Adipose tissue (tissue), 3 donors: ENCODE data around the gene DAGLA. TPM values are rescaled to one million over a fixed set of nuclear protein-coding genes. Genes with fewer than 3 reads are reported as not detected.

ENCODE experiments used
- H3K27ac ChIP-seq: one replicate; pipeline ENCODE4 v1.5.1; 2013; ENCODE audit warnings: low read depth, low read length
- WGBS, 3 donors: extraction: QIAGEN DNeasy Blood & Tissue Kit; methylation state at CpG; one replicate each; pipeline ENCODE4 v1.1.7; 2013; 5-methylcytosine and 5-hydroxymethylcytosine counted together
- polyA plus RNA-seq, 3 donors: library from polyadenylated mRNA; stranded (reverse); fragments of 200-250 nt; gene quantifications; one replicate each; pipeline ENCODE4 v1.2.3, GENCODE V29; 2013
- donor health status: healthy with polysubstance abuse.
- donor health status: Bipolar disorder and iron deficiency.
- donor health status: healthy.

Gene DAGLA
- polyA plus RNA-seq, 3 donors = 1.1 to 2.6 (median 2.1) TPM

DNA sequence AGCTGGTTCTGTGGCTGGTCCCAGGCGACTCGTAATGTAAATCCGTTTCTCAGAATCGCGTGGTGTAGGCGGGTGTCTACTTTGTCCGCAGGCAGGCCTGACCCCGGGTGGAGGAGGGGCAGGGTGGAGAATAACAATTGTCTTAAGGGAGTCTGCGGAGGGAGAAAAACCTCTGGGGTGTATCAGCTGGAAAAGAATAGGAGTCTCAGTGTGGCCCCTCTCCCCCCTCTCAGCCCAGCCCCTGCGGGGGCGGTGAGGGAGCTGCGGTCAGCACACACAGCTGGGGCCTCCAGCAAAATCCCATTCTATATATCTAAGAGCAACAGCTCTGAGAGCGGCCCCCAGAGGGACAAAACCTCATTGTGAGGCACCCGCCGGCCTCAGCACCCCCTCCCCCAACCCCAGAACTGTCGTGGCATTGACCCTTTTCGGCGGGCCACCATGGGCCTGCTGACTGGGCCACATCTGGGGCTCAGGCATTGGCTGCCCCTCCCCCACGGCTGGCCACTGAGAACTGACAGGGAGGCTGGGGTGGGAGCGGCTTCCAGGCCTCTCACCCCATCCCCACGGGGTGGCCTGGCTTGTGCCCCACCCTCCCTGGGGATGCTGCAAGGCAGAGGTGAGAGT lies 69.5 kb downstream of the DAGLA start:
- WGBS, 3 donors = 62 to 69% (median 68%) methylated on average over 17 to 21 of the region's 21 CpGs
- H3K27ac ChIP-seq = no peak overlapping the region

GRCh38 chr11:61750631-61751273 lies 70.6 kb downstream of the DAGLA start:
- no peak overlapping the region for H3K27ac ChIP-seq
- WGBS, 3 donors = 94 to 98% (median 97%) methylated on average over 5 of the region's 5 CpGs

DNA sequence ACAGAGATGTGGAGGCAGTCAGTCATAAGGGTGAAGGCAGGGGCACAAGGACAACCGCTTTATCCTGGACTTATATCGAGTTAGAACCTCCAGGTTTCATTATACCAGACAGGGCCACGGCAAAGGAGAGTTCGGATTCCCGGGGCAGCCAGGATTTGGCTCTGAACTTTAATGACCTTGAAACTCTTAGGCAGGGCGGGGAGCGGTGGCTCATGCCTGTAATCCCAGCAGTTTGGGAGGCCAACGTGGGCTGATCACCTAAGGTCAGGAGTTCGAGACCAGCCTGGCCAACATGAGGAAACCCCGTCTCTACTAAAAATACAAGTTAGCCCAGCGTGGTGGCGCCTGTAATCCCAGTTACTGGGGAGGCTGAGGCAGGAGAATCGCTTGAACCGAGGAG lies 71.2 kb downstream of the DAGLA start:
- H3K27ac ChIP-seq = no peak overlapping the region
- 61 to 89% (median 86%) methylated on average over 14 of the region's 14 CpGs for WGBS, 3 donors

GRCh38 chr11:61752117-61752924 lies 72.1 kb downstream of the DAGLA start, which contains the start of gene MYRF:
TSS of gene MYRF (plus strand) at chr11:61752636. CDS start at chr11:61752745, 109 bp downstream.
- 2 to 4% (median 2%) methylated on average over 58 to 91 of the region's 93 CpGs for WGBS, 3 donors
- no peak within 1 kb of the TSS for H3K27ac ChIP-seq

DNA sequence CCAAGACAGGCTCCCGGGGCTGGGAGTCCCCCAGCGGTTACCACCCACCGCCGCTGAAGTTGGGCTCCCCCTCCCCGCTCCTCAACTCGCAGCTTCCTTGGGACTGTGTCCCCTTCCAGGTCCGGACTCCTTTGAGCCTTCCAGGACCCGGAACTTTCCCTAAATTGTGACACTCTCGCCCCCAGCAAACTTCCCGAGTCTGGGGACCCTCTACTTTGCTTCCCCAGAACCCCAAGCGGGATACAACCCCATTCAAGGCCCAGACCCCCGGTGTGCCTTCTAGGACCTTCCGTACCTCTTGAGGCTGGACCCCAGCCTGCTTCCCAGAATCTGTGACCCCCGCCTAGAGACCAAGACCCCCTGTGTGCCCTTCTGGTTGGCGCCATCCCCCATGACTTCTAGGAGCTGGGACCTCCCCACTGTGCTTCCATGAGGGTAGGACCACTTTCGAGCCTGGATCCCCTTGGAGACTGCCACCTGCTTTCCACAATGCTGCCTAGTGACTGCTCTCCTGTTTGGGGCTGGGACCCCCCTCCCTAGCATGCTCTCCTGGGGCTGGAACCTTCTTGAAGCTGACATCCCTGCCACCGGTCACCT lies 72.8 kb downstream of the DAGLA start:
- 12 to 37% (median 33%) methylated on average over 15 to 17 of the region's 17 CpGs for WGBS, 3 donors
- H3K27ac ChIP-seq = no peak overlapping the region

- 64 to 86% (median 83%) methylated on average over 5 of the region's 5 CpGs for WGBS, 3 donors
- H3K27ac ChIP-seq = no peak overlapping the region
Measured at GRCh38 chr11:61753672-61754071, 73.5 kb downstream of the DAGLA start.

DNA sequence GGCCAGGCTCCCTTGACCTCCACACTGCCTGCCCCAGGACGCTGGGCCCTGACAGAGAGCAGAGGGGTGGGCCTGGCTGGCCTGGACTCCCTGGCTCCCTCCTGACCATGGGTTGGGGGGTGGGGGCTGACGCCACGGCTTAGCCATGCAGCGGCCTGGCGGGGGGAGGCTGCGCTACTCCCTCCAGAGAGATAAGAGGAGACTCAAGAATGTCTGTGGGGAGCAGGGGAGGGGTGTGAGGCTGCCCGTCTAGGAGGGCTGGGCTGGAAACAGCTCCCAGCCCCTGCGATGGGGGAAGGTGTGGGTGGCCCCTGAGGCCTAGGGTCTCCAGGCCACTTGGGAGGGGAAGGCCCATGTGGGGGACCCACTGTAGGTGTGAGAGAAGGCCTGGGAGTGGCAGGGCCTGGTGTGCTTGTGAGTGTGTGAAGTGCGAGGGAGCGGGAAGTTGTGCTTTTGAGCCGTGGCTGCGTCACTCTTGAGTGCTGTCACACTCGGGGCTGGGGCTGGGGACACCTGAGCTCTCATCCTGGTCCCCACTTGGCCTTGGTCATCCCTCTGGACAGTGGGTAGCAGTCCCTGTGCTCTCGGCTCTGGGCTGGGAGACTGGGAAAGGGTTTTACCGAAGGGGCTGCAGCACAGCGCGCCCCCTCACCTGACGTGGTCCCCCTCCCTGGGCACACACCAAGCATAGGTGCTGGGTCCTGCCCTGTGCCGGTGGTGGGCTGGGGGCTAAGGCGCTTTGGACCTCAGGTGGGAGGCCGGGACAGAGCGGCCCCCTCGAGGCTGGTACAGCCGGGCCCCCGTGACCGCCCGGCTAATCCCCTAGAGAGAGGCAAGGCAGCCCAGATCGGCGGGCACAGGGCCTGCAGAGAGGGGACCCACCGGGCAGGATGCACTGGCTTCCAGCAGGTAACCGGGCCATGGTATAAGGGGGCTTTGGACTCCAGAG lies 74.6 kb downstream of the DAGLA start:
- H3K27ac ChIP-seq = no peak overlapping the region
- WGBS, 3 donors = 56 to 87% (median 85%) methylated on average over 30 to 31 of the region's 31 CpGs

DNA sequence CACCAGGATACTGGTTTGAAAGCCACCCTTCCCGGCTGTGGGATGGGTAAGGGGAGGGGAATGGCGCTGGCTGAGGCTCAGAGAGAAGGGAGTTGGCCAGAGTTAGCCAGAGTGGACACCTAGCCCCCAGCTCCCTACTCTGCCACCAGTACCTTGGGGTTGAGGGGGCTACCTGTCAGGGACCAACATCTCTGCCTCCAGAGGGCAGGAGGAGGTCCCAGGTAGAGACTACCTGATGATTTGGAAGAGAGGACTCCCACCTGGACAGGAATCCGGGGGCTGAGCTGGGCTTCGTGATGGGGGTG lies 75.9 kb downstream of the DAGLA start:
- 54 to 73% (median 64%) methylated on average over 4 of the region's 4 CpGs for WGBS, 3 donors
- no peak overlapping the region for H3K27ac ChIP-seq

- WGBS, 3 donors = 18 to 60% (median 58%) methylated on average over 9 of the region's 9 CpGs
Measured at GRCh38 chr11:61756452-61757212, 76.4 kb downstream of the DAGLA start.

DNA sequence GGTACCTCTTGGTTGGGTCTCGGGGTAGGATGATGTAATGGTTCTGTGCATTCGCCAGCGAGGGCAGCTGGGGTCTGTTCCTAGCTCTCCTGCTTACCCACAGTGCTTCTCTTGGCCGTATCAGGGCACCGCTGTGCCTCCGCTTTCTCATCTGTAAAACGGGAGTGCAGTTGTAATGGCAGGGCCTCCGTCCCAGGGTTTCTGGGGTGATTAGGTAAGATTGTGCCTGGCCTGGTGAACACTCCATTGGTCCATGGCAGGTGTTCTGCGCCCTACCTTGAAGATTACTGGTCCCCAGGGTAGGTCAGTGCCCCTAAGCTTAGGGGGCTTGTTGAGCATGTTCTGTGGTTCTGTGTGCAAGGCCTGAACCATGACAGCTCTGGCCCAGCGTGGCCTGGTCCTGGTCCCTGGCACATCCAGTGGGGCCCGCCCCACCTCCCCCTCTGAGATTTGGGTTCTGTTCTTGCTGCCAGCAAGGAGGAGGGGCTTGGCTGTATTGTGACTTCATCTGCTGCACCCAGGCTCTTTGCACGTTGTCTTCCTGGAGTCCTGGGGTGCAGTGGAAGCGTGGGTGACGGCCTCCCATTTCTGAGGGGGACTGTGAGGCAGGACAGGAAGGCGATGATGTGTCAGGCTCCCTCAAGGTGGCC lies 77.1 kb downstream of the DAGLA start:
- H3K27ac ChIP-seq = no peak overlapping the region
- 27 to 82% (median 72%) methylated on average over 14 to 15 of the region's 15 CpGs for WGBS, 3 donors

More at GRCh38 chr11:61756452-61757212, 76.4 kb downstream of the DAGLA start:
- no peak overlapping the region for H3K27ac ChIP-seq

GRCh38 chr11:61760946-61761345 lies 80.8 kb downstream of the DAGLA start:
- 68 to 80% (median 75%) methylated on average over 12 to 13 of the region's 13 CpGs for WGBS, 3 donors
- no peak overlapping the region for H3K27ac ChIP-seq

DNA sequence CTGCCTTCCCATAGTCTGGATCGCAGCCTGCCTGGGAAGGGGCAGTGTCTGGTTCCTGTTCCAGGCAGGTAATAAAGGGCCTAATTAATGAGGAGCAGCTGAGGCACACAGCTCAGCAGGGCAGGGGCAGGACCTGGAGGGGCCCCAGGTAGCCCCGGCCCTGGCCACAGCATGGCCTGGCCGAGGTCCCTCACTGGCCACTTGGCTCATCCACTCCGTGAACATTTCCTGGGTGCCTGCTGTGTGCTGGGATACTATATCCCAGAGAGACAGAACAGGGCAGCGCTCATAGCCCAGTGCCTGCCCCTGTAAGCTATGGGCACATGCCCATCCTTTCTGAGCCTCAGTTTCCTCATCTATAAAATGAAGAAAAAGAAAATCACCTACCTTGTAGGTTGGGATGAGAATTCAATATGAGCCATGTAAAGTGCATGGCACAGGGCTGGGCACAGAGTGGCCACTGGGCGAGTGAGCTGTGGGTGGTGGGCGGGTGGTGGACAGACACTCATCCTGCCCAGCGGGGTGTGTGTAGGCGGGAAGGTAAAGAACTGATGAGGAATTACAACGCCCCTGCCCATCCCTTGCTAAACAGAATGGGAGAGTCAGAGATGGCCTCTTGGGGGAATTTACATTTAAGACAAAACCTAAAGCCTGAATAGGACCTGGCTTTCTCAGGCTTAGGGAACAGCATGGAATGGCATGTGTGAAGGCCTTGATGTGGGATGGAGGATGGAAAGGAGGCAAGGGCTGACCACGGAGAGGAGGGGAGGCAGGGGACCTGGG lies 81.4 kb downstream of the DAGLA start:
- H3K27ac ChIP-seq = no peak overlapping the region
- 73 to 83% (median 78%) methylated on average over 11 of the region's 11 CpGs for WGBS, 3 donors

GRCh38 chr11:61762223-61762615 lies 82.0 kb downstream of the DAGLA start:
- H3K27ac ChIP-seq = no peak overlapping the region
- 55 to 81% (median 65%) methylated on average over 10 of the region's 10 CpGs for WGBS, 3 donors

GRCh38 chr11:61762798-61763197 lies 82.6 kb downstream of the DAGLA start:
- WGBS, 3 donors = 23 to 63% (median 38%) methylated on average over 15 of the region's 15 CpGs
- H3K27ac ChIP-seq = no peak overlapping the region

- WGBS, 3 donors = 67 to 74% (median 69%) methylated on average over 23 of the region's 23 CpGs
Measured at GRCh38 chr11:61763930-61764605, 83.9 kb downstream of the DAGLA start.

More at GRCh38 chr11:61763930-61764605, 83.9 kb downstream of the DAGLA start:
- no peak overlapping the region for H3K27ac ChIP-seq
